Endometrium (tissue), 2 donors: ENCODE results near the gene IFIH1.

Source experiments
- FAIRE-seq: peaks from 2 replicates; lab custom pipeline; 2012; peaks lifted over from hg19 to GRCh38; lab: Jason Lieb, UNC
- donor health status: control.
- donor health status: control.

IFIH1 gene

GRCh38 chr2:162257425-162257824, 61.1 kb downstream of the IFIH1 start:
- no peak for FAIRE-seq

GRCh38 chr2:162256591-162256991, 61.9 kb downstream of the IFIH1 start:
- peak; percentile 26 for FAIRE-seq

- FAIRE-seq = no peak
These were observed 64.1 kb downstream of the IFIH1 start for GRCh38 chr2:162254236-162254871.

- no peak for FAIRE-seq
These were observed 65.0 kb downstream of the IFIH1 start for GRCh38 chr2:162253435-162253834.

GRCh38 chr2:162252153-162252552, 66.3 kb downstream of the IFIH1 start:
- FAIRE-seq = no peak

- FAIRE-seq = no peak
These were observed 72.7 kb downstream of the IFIH1 start for GRCh38 chr2:162245781-162246180.

GRCh38 chr2:162245061-162245460, 73.4 kb downstream of the IFIH1 start:
- FAIRE-seq = no peak

GRCh38 chr2:162244541-162245031, 73.9 kb downstream of the IFIH1 start:
- FAIRE-seq = peak; percentile 67

- FAIRE-seq = no peak
These were observed 74.8 kb downstream of the IFIH1 start for GRCh38 chr2:162243715-162244114.

- FAIRE-seq = peak; percentile 95
These were observed 75.2 kb downstream of the IFIH1 start, which contains the start of gene FAP for GRCh38 chr2:162243294-162243693. Gene FAP, minus strand, starts transcription at chr2:162243445. Its CDS starts 118 bp downstream, at chr2:162243327.

GRCh38 chr2:162242586-162243280, 75.8 kb downstream of the IFIH1 start:
- FAIRE-seq = no peak

GRCh38 chr2:162241571-162241970, 76.9 kb downstream of the IFIH1 start:
- no peak for FAIRE-seq

GRCh38 chr2:162234620-162235462, 83.6 kb downstream of the IFIH1 start:
- no peak for FAIRE-seq

GRCh38 chr2:162233197-162233596, 85.3 kb downstream of the IFIH1 start:
- FAIRE-seq = no peak

GRCh38 chr2:162232671-162233070, 85.8 kb downstream of the IFIH1 start:
- FAIRE-seq = no peak

- no peak for FAIRE-seq
These were observed 86.5 kb downstream of the IFIH1 start for GRCh38 chr2:162232027-162232426.

GRCh38 chr2:162230761-162231160, 87.7 kb downstream of the IFIH1 start:
- FAIRE-seq = no peak

GRCh38 chr2:162226836-162227235, 91.6 kb downstream of the IFIH1 start:
- FAIRE-seq = no peak

- no peak for FAIRE-seq
These were observed 97.4 kb downstream of the IFIH1 start for GRCh38 chr2:162221064-162221463.

- FAIRE-seq = no peak
These were observed 98.1 kb downstream of the IFIH1 start for GRCh38 chr2:162220368-162220767.

GRCh38 chr2:162219426-162219825, 99.1 kb downstream of the IFIH1 start:
- no peak for FAIRE-seq

- peak; percentile 85 for FAIRE-seq
These were observed 100.9 kb downstream of the IFIH1 start for GRCh38 chr2:162217598-162217997.
